ENCODE results near the gene GARIN3.

GARIN3 gene

GRCh38 chr5:157184117-157184670, 18.1 kb upstream of the GARIN3 start:
- DNase-seq = no peak

GRCh38 chr5:157182143-157182757, 16.2 kb upstream of the GARIN3 start:
- DNase-seq = no peak

- DNase-seq = no peak
These were observed 14.6 kb upstream of the GARIN3 start, which contains the start of gene ITK for GRCh38 chr5:157180374-157181264. TSS of gene ITK (plus strand) at chr5:157180840. CDS start at chr5:157180978, 138 bp downstream.

- DNase-seq = no peak
These were observed 12.9 kb upstream of the GARIN3 start for GRCh38 chr5:157178966-157179365.

GRCh38 chr5:157177953-157178352, 11.9 kb upstream of the GARIN3 start:
- DNase-seq = no peak

GRCh38 chr5:157175071-157175612, 9.1 kb upstream of the GARIN3 start:
- DNase-seq = no peak

- DNase-seq = no peak
These were observed 6.3 kb upstream of the GARIN3 start for GRCh38 chr5:157172403-157172802.

- no peak for DNase-seq
These were observed 2.2 kb upstream of the GARIN3 start for GRCh38 chr5:157168286-157168685.

GRCh38 chr5:157167214-157167621, 1.2 kb upstream of the GARIN3 start:
- no peak for DNase-seq

GRCh38 chr5:157165668-157166067, 396 bp downstream of the GARIN3 start:
- DNase-seq = no peak

- DNase-seq = no peak
These were observed 803 bp downstream of the GARIN3 start for GRCh38 chr5:157165261-157165660.

GRCh38 chr5:157164521-157164920, 1.5 kb downstream of the GARIN3 start:
- no peak for DNase-seq

GRCh38 chr5:157162919-157163510, 3.0 kb downstream of the GARIN3 start:
- no peak for DNase-seq

GRCh38 chr5:157161996-157162395, 4.1 kb downstream of the GARIN3 start:
- DNase-seq = no peak

GRCh38 chr5:157160001-157160400, 6.1 kb downstream of the GARIN3 start:
- DNase-seq = no peak

GRCh38 chr5:157159209-157159751, 6.8 kb downstream of the GARIN3 start:
- no peak for DNase-seq

GRCh38 chr5:157157293-157157891, 8.7 kb downstream of the GARIN3 start:
- DNase-seq = no peak

GRCh38 chr5:157155297-157155696, 10.8 kb downstream of the GARIN3 start:
- DNase-seq = no peak

- DNase-seq = no peak
These were observed 15.1 kb downstream of the GARIN3 start for GRCh38 chr5:157150995-157151394.

- no peak for DNase-seq
These were observed 17.1 kb downstream of the GARIN3 start for GRCh38 chr5:157148734-157149615.

All from NCI-H1436 treated with DMSO at 0.1 percent for 48 hours (cell line).